ENCODE results near the gene ANO6.
"Not testable (repeated sequence)": the region's sequence is repeated elsewhere in the genome, so short reads cannot be mapped to it uniquely, and the experiment has no call there.

ANO6 gene

GRCh38 chr12:45310627-45310968 lies 94.7 kb downstream of the ANO6 start:
- H3K4me3 ChIP-seq (ENCODE audit: low read depth, low read length) = no peak overlapping the region
- TF ChIP-seq, protein P1, sequence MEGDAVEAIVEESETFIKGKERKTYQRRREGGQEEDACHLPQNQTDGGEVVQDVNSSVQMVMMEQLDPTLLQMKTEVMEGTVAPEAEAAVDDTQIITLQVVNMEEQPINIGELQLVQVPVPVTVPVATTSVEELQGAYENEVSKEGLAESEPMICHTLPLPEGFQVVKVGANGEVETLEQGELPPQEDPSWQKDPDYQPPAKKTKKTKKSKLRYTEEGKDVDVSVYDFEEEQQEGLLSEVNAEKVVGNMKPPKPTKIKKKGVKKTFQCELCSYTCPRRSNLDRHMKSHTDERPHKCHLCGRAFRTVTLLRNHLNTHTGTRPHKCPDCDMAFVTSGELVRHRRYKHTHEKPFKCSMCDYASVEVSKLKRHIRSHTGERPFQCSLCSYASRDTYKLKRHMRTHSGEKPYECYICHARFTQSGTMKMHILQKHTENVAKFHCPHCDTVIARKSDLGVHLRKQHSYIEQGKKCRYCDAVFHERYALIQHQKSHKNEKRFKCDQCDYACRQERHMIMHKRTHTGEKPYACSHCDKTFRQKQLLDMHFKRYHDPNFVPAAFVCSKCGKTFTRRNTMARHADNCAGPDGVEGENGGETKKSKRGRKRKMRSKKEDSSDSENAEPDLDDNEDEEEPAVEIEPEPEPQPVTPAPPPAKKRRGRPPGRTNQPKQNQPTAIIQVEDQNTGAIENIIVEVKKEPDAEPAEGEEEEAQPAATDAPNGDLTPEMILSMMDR (IDR thresholded peaks at IDR 0.05; ENCODE audit: borderline replicate concordance, insufficient read depth, low read depth, low read length) = no peak

GRCh38 chr12:45312012-45312411 lies 96.1 kb downstream of the ANO6 start:
- TF ChIP-seq, protein P1 (IDR thresholded peaks at IDR 0.05; ENCODE audit: borderline replicate concordance, insufficient read depth, low read depth, low read length) = no peak

GRCh38 chr12:45314770-45315169 lies 98.9 kb downstream of the ANO6 start:
- TF ChIP-seq, protein P1 (IDR thresholded peaks at IDR 0.05; ENCODE audit: borderline replicate concordance, insufficient read depth, low read depth, low read length) = no peak
- no peak overlapping the region for H3K4me3 ChIP-seq (ENCODE audit: low read depth, low read length)

More at GRCh38 chr12:45312012-45312411, 96.1 kb downstream of the ANO6 start:
- H3K4me3 ChIP-seq (ENCODE audit: low read depth, low read length) = no peak overlapping the region

DNA sequence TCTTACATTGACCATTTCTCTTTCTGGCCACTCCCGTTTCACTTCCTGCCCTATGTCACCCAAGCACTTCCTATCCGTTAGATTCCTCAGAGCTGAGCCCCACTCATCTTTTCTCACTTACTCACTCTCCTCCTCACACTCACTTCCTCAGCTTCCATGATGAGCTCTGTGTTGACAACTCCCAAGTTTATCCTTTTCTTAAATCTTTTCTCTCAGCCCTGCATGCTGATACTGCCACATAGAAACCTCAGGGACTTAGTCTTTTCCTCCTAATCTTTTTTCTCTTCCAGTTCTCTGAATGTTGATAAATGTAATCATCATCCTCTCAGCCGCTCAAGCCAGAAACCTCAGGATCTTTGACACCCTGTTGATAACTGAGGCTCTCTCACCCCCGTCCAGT lies 99.6 kb downstream of the ANO6 start:
- no peak overlapping the region for H3K4me3 ChIP-seq (ENCODE audit: low read depth, low read length)
- TF ChIP-seq, protein P1 (IDR thresholded peaks at IDR 0.05; ENCODE audit: borderline replicate concordance, insufficient read depth, low read depth, low read length) = no peak

GRCh38 chr12:45317261-45317660 lies 101.4 kb downstream of the ANO6 start:
- H3K4me3 ChIP-seq (ENCODE audit: low read depth, low read length) = not testable (repeated sequence)

GRCh38 chr12:45322810-45323209 lies 106.9 kb downstream of the ANO6 start:
- TF ChIP-seq, protein P1 (IDR thresholded peaks at IDR 0.05; ENCODE audit: borderline replicate concordance, insufficient read depth, low read depth, low read length) = no peak
- no peak overlapping the region for H3K4me3 ChIP-seq (ENCODE audit: low read depth, low read length)

- H3K4me3 ChIP-seq (ENCODE audit: low read depth, low read length) = no peak overlapping the region
- TF ChIP-seq, protein P1 (IDR thresholded peaks at IDR 0.05; ENCODE audit: borderline replicate concordance, insufficient read depth, low read depth, low read length) = no peak
Measured at GRCh38 chr12:45324391-45324790, 108.5 kb downstream of the ANO6 start.

GRCh38 chr12:45326358-45326975 lies 110.6 kb downstream of the ANO6 start:
- TF ChIP-seq, protein P1 (IDR thresholded peaks at IDR 0.05; ENCODE audit: borderline replicate concordance, insufficient read depth, low read depth, low read length) = no peak
- H3K4me3 ChIP-seq (ENCODE audit: low read depth, low read length) = no peak overlapping the region

Data from GM12875 (cell line).